Measurements from ENCODE around the gene SCP2.

DNA sequence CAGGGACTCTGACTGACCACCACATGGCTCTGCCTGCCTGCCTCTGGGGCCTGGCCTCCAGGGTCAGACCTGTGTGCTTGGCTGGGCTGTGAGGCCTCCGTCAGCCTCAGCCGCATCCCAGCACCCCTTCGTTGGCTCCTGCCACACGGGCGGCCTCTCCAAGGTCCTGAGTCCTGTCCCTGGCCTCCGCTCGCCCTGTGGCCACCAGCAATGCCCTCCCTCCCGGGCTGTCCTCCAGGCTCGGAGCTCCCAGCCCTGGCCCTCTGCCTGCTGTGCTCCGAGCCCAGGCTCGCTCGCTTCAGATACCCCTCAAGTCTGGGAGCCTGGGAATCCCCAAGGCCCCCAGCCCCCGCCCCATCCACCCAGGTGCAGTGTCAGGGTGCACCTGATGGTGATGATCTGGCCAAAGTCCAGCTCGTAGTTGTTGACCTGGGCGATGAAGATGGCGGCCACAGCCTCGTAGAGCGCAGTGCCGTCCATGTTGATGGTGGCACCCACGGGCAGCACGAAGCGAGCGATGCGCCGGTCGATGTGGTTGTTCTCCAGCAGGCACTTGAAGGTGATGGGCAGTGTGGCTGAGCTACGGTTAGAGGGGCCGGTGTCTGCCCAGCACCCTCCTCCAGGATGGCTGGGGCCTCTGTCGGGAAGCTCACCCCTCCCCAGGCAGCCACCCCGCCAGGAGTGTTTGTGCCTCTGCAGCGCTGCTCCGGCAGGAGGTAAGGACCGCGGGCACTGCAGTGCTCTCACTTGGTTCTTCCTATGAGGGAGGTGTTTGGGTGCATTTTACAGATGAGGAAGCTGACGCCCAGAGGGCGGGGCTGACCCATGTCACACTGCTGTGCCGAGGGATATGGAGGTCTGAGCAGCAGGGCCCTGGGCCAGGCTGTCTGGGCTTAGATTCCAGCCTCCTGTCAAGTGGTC lies 163.4 kb downstream of the SCP2 start:
- no peak for TF ChIP-seq POLR2AphosphoS5 (IDR thresholded peaks at IDR 0.05; ENCODE audit: low read depth, low read length)
- TF ChIP-seq, protein P1, sequence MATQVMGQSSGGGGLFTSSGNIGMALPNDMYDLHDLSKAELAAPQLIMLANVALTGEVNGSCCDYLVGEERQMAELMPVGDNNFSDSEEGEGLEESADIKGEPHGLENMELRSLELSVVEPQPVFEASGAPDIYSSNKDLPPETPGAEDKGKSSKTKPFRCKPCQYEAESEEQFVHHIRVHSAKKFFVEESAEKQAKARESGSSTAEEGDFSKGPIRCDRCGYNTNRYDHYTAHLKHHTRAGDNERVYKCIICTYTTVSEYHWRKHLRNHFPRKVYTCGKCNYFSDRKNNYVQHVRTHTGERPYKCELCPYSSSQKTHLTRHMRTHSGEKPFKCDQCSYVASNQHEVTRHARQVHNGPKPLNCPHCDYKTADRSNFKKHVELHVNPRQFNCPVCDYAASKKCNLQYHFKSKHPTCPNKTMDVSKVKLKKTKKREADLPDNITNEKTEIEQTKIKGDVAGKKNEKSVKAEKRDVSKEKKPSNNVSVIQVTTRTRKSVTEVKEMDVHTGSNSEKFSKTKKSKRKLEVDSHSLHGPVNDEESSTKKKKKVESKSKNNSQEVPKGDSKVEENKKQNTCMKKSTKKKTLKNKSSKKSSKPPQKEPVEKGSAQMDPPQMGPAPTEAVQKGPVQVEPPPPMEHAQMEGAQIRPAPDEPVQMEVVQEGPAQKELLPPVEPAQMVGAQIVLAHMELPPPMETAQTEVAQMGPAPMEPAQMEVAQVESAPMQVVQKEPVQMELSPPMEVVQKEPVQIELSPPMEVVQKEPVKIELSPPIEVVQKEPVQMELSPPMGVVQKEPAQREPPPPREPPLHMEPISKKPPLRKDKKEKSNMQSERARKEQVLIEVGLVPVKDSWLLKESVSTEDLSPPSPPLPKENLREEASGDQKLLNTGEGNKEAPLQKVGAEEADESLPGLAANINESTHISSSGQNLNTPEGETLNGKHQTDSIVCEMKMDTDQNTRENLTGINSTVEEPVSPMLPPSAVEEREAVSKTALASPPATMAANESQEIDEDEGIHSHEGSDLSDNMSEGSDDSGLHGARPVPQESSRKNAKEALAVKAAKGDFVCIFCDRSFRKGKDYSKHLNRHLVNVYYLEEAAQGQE (IDR thresholded peaks at IDR 0.05; ENCODE audit: insufficient read depth in 1 of 2, low read depth in 2 of 2, low read length in 2 of 2), result no peak
